ENCODE results near the gene SEPTIN11.
"Not testable (repeated sequence)": the region's sequence is repeated elsewhere in the genome, so short reads cannot be mapped to it uniquely, and the experiment has no call there.

Gene SEPTIN11

GRCh38 chr4:76952071-76952470 is 2.5 kb downstream of the SEPTIN11 start:
- no peak for DNase-seq (ENCODE audit: low read depth in 3 of 3)

- no peak for DNase-seq (ENCODE audit: low read depth in 3 of 3)
Observed at GRCh38 chr4:76952656-76953582, 3.4 kb downstream of the SEPTIN11 start.

- DNase-seq (ENCODE audit: low read depth in 3 of 3): no peak
Observed at GRCh38 chr4:76953956-76954355, 4.4 kb downstream of the SEPTIN11 start.

GRCh38 chr4:76954489-76954888 is 4.9 kb downstream of the SEPTIN11 start:
- no peak for DNase-seq (ENCODE audit: low read depth in 3 of 3)

GRCh38 chr4:76955182-76955581 is 5.6 kb downstream of the SEPTIN11 start:
- no peak for DNase-seq (ENCODE audit: low read depth in 3 of 3)

- no peak for DNase-seq (ENCODE audit: low read depth in 3 of 3)
Observed at GRCh38 chr4:76957004-76957738, 7.6 kb downstream of the SEPTIN11 start.

GRCh38 chr4:76958891-76959290 is 9.3 kb downstream of the SEPTIN11 start:
- DNase-seq (ENCODE audit: low read depth in 3 of 3): no peak

GRCh38 chr4:76960014-76960413 is 10.5 kb downstream of the SEPTIN11 start:
- no peak for DNase-seq (ENCODE audit: low read depth in 3 of 3)

GRCh38 chr4:76962406-76963130 is 13.0 kb downstream of the SEPTIN11 start:
- no peak for DNase-seq (ENCODE audit: low read depth in 3 of 3)

GRCh38 chr4:76963131-76963750 is 13.7 kb downstream of the SEPTIN11 start:
- no peak for DNase-seq (ENCODE audit: low read depth in 3 of 3)

GRCh38 chr4:76963927-76964326 is 14.4 kb downstream of the SEPTIN11 start:
- not testable (repeated sequence) for DNase-seq (ENCODE audit: low read depth in 3 of 3)

GRCh38 chr4:76964769-76965168 is 15.2 kb downstream of the SEPTIN11 start:
- DNase-seq (ENCODE audit: low read depth in 3 of 3): no peak

GRCh38 chr4:76965866-76966579 is 16.5 kb downstream of the SEPTIN11 start:
- no peak for DNase-seq (ENCODE audit: low read depth in 3 of 3)

- no peak for DNase-seq (ENCODE audit: low read depth in 3 of 3)
Observed at GRCh38 chr4:76968937-76969336, 19.4 kb downstream of the SEPTIN11 start.

GRCh38 chr4:76969495-76969894 is 19.9 kb downstream of the SEPTIN11 start:
- DNase-seq (ENCODE audit: low read depth in 3 of 3): no peak

- no peak for DNase-seq (ENCODE audit: low read depth in 3 of 3)
Observed at GRCh38 chr4:76969941-76970529, 20.5 kb downstream of the SEPTIN11 start.

GRCh38 chr4:76972306-76972705 is 22.8 kb downstream of the SEPTIN11 start:
- no peak for DNase-seq (ENCODE audit: low read depth in 3 of 3)

GRCh38 chr4:76974150-76974549 is 24.6 kb downstream of the SEPTIN11 start:
- no peak for DNase-seq (ENCODE audit: low read depth in 3 of 3)

- DNase-seq (ENCODE audit: low read depth in 3 of 3): no peak
Observed at GRCh38 chr4:76977113-76977512, 27.6 kb downstream of the SEPTIN11 start.

GRCh38 chr4:76977736-76978350 is 28.3 kb downstream of the SEPTIN11 start:
- DNase-seq (ENCODE audit: low read depth in 3 of 3): no peak
